ENCODE data around the gene PDE1A. TPM values are rescaled to one million over a fixed set of nuclear protein-coding genes. Genes with fewer than 3 reads are reported as not detected.

Gene PDE1A
- total RNA-seq, 1 donor from 2014 or later, result 27.8 TPM

- peaks cover 7% of the 10 kb centered on the region for H3K9me3 Mint-ChIP-seq
- TF ChIP-seq CTCF (conservative IDR thresholded peaks at IDR 0.05), result peak; percentile 64
Measured at GRCh38 chr2:182240862-182241371, 185.9 kb downstream of the PDE1A start.

GRCh38 chr2:182230561-182230960, 196.3 kb downstream of the PDE1A start:
- H3K4me3 Mint-ChIP-seq, result no peak overlapping the region
- no peak for DNase-seq (ENCODE audit: low read depth, low spot score)
- no peaks in the 10 kb centered on the region for H3K27me3 Mint-ChIP-seq (ENCODE audit: low read depth)
- H3K36me3 Mint-ChIP-seq (ENCODE audit: low read depth), result peaks cover 4% of the 10 kb centered on the region
- H3K27ac Mint-ChIP-seq (ENCODE audit: unreplicated experiment), result no peak overlapping the region
- H3K4me1 Mint-ChIP-seq, result no peaks in the 10 kb centered on the region
- H3K9me3 Mint-ChIP-seq, result peaks cover 2% of the 10 kb centered on the region
- no peak for TF ChIP-seq CTCF (conservative IDR thresholded peaks at IDR 0.05)

More at GRCh38 chr2:182240862-182241371, 185.9 kb downstream of the PDE1A start:
- Mint-ChIP-seq H3K27ac (ENCODE audit: unreplicated experiment) (peak overlapping the region; percentile 24), H3K4me3 (no peak overlapping the region), H3K27me3 (ENCODE audit: low read depth) (no peaks in the 10 kb centered on the region), H3K36me3 (ENCODE audit: low read depth) (peaks cover 12% of the 10 kb centered on the region), H3K4me1 (peaks cover 26% of the 10 kb centered on the region)
- DNase-seq (ENCODE audit: low read depth, low spot score), result peak; percentile 7

- Mint-ChIP-seq H3K4me1 (no peaks in the 10 kb centered on the region), H3K4me3 (no peak overlapping the region), H3K36me3 (ENCODE audit: low read depth) (peaks cover 4% of the 10 kb centered on the region), H3K27me3 (ENCODE audit: low read depth) (no peaks in the 10 kb centered on the region), H3K9me3 (peaks cover 2% of the 10 kb centered on the region), H3K27ac (ENCODE audit: unreplicated experiment) (no peak overlapping the region)
- no peak for TF ChIP-seq CTCF (conservative IDR thresholded peaks at IDR 0.05)
- no peak for DNase-seq (ENCODE audit: low read depth, low spot score)
Measured at GRCh38 chr2:182229297-182229696, 197.5 kb downstream of the PDE1A start.

- H3K27ac Mint-ChIP-seq (ENCODE audit: unreplicated experiment), result no peak overlapping the region
- H3K4me1 Mint-ChIP-seq, result no peaks in the 10 kb centered on the region
- peaks cover 2% of the 10 kb centered on the region for H3K9me3 Mint-ChIP-seq
Measured at GRCh38 chr2:182228741-182229140, 198.1 kb downstream of the PDE1A start.

GRCh38 chr2:182228073-182228473, 198.8 kb downstream of the PDE1A start:
- Mint-ChIP-seq H3K4me1 (no peaks in the 10 kb centered on the region), H3K27me3 (ENCODE audit: low read depth) (no peaks in the 10 kb centered on the region), H3K27ac (ENCODE audit: unreplicated experiment) (no peak overlapping the region), H3K9me3 (peaks cover 2% of the 10 kb centered on the region), H3K36me3 (ENCODE audit: low read depth) (peaks cover 4% of the 10 kb centered on the region), H3K4me3 (no peak overlapping the region)
- DNase-seq (ENCODE audit: low read depth, low spot score), result no peak
- no peak for TF ChIP-seq CTCF (conservative IDR thresholded peaks at IDR 0.05)

More at GRCh38 chr2:182228741-182229140, 198.1 kb downstream of the PDE1A start:
- Mint-ChIP-seq H3K4me3 (no peak overlapping the region), H3K36me3 (ENCODE audit: low read depth) (peaks cover 4% of the 10 kb centered on the region), H3K27me3 (ENCODE audit: low read depth) (no peaks in the 10 kb centered on the region)
- no peak for TF ChIP-seq CTCF (conservative IDR thresholded peaks at IDR 0.05)
- no peak for DNase-seq (ENCODE audit: low read depth, low spot score)

All from neural crest cell (in vitro differentiated cells).